Loucy (cell line): ENCODE results near the gene CDK5.

Source experiments
- H2AFZ ChIP-seq: fragments of 200-600 bp; sonication (generic); 2 replicates; pipeline ENCODE4 v1.6.0; 2016; ENCODE audit warnings: antibody characterized with exemption, mild to moderate bottlenecking, low read length, moderate library complexity
- H3F3A ChIP-seq: fragments of 200-600 bp; 2 replicates; pipeline ENCODE4 v1.6.0; 2016; ENCODE audit warnings: antibody characterized with exemption, low read depth, mild to moderate bottlenecking
- H3K27me3 ChIP-seq: fragments of 200-600 bp; sonication (generic); 2 replicates; pipeline ENCODE4 v1.6.1; 2014; ENCODE audit warnings: low read length, mild to moderate bottlenecking; ENCODE audit not compliant: insufficient read depth, poor library complexity, severe bottlenecking
- H3K36me3 ChIP-seq: fragments of 200-600 bp; sonication (generic); 2 replicates; pipeline ENCODE4 v1.6.1; 2016; ENCODE audit warnings: low read length; ENCODE audit not compliant: insufficient read depth
- H3K4me1 ChIP-seq: fragments of 200-600 bp; sonication (generic); 2 replicates; pipeline ENCODE4 v1.5.1; 2014; ENCODE audit warnings: low read length, mild to moderate bottlenecking; ENCODE audit not compliant: insufficient read depth, poor library complexity, severe bottlenecking
- H3K4me2 ChIP-seq: fragments of 200-600 bp; sonication (generic); 2 replicates; pipeline ENCODE4 v1.6.0; 2014; ENCODE audit warnings: antibody characterized with exemption, low read length, low read depth, mild to moderate bottlenecking; ENCODE audit not compliant: poor library complexity, severe bottlenecking
- H3K4me3 ChIP-seq: fragments of 200-600 bp; sonication (generic); 2 replicates; pipeline ENCODE4 v1.5.1; 2014; ENCODE audit warnings: low read length, mild to moderate bottlenecking, mixed read lengths; ENCODE audit not compliant: poor library complexity, severe bottlenecking
- H3K79me2 ChIP-seq: fragments of 200-600 bp; sonication (generic); 2 replicates; pipeline ENCODE4 v1.6.1; 2014; ENCODE audit warnings: low read length; ENCODE audit not compliant: insufficient read depth
- H3K9ac ChIP-seq: fragments of 200-600 bp; sonication (generic); 2 replicates; pipeline ENCODE4 v1.6.0; 2014; ENCODE audit warnings: mild to moderate bottlenecking, low read depth, low read length, moderate library complexity; ENCODE audit not compliant: poor library complexity, severe bottlenecking
- H3K9me2 ChIP-seq: fragments of 200-600 bp; sonication (generic); replicated peaks from 2 replicates; pipeline ENCODE4 v1.6.1; 2016; ENCODE audit warnings: low read depth, low read length, mixed read lengths
- H3K9me3 ChIP-seq: fragments of 200-600 bp; sonication (generic); 2 replicates; pipeline ENCODE4 v1.6.1; 2014; ENCODE audit warnings: mild to moderate bottlenecking, antibody characterized with exemption, low read length, low read depth; ENCODE audit not compliant: insufficient read depth
- H4K20me1 ChIP-seq: fragments of 200-600 bp; sonication (generic); 2 replicates; pipeline ENCODE4 v1.6.0; 2014; ENCODE audit warnings: antibody characterized with exemption, low read length, mild to moderate bottlenecking; ENCODE audit not compliant: insufficient read depth, poor library complexity, severe bottlenecking
- CTCF ChIP-seq: fragments of 200-600 bp; sonication (generic); conservative IDR thresholded peaks from 2 replicates; pipeline ENCODE4 v1.5.1; 2014; ENCODE audit warnings: mild to moderate bottlenecking, antibody characterized with exemption, low read length
- EZH2phosphoT487 ChIP-seq: fragments of 200-600 bp; IDR thresholded peaks from 2 replicates; pipeline ENCODE4 v1.6.1; 2018; ENCODE audit warnings: antibody characterized with exemption, mild to moderate bottlenecking, moderate library complexity, borderline replicate concordance

Gene CDK5

DNA sequence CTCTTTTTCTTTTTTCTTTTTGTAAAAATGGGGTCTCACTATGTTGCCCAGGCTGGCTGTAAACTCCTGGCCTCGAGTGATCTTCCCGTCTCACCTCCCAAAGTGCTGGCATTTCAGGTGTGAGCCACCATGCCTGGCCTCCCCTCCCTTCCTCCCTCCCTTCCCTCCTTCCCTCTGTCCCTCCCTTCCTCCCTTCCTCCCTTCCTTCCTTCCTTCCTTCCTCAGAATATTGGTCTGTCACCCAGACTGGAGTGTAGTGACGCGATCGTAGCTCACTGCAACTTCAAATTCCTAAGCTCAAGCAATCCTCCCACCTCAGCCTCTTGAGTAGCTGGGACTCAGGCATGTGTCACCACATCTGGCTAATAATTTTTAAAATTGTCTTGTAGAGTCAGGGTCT, 37.0 kb upstream of the CDK5 start:
- H3K9me2 ChIP-seq, result no peaks in the 10 kb centered on the region
- H3K36me3 ChIP-seq, result no peaks in the 10 kb centered on the region
- no peak overlapping the region for H3K4me2 ChIP-seq
- no peak for TF ChIP-seq CTCF
- TF ChIP-seq EZH2phosphoT487, result no peak
- no peak overlapping the region for H3K9ac ChIP-seq
- no peaks in the 10 kb centered on the region for H3K4me1 ChIP-seq
- no peak overlapping the region for H2AFZ ChIP-seq
- H4K20me1 ChIP-seq, result peaks cover 43% of the 10 kb centered on the region
- no peaks in the 10 kb centered on the region for H3F3A ChIP-seq
- H3K27me3 ChIP-seq, result no peaks in the 10 kb centered on the region
- H3K79me2 ChIP-seq, result peaks cover 70% of the 10 kb centered on the region; the same call in 1 of the 2 replicates
- no peak overlapping the region for H3K4me3 ChIP-seq
- no peaks in the 10 kb centered on the region for H3K9me3 ChIP-seq

GRCh38 chr7:151093748-151094147, 36.1 kb upstream of the CDK5 start:
- Histone ChIP-seq H3K79me2 (peaks cover 74% of the 10 kb centered on the region; the same call in 1 of the 2 replicates), H3K27me3 (no peaks in the 10 kb centered on the region), H3F3A (no peaks in the 10 kb centered on the region), H3K4me1 (peaks cover 9% of the 10 kb centered on the region), H3K4me3 (no peak overlapping the region), H4K20me1 (peaks cover 52% of the 10 kb centered on the region), H3K4me2 (no peak overlapping the region), H3K9ac (no peak overlapping the region), H3K9me3 (no peaks in the 10 kb centered on the region), H3K9me2 (no peaks in the 10 kb centered on the region), H2AFZ (no peak overlapping the region), H3K36me3 (no peaks in the 10 kb centered on the region)
- TF ChIP-seq EZH2phosphoT487, result no peak
- TF ChIP-seq CTCF, result no peak

DNA sequence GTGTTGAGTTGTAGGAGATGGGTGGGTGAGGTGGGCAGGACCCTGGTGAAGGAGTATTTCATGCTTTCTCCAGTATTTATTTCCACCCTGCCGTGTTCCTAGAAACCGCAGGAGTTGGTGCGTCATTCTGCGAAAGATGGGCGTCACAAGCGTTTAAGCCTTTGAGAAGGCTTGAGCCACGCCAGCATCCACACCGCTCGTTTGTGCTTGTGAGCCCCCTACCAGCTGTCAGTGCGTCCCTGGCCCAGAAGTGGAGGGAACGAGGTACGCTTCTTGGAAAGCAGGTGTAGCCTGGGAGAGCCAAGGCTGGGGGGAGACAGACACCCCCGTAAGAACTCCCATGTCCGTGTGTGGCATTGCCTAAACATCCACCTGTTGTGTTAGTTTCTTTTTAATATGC, 34.3 kb upstream of the CDK5 start:
- H4K20me1 ChIP-seq, result peaks cover 68% of the 10 kb centered on the region
- peaks cover 22% of the 10 kb centered on the region for H3K4me1 ChIP-seq
- no peak overlapping the region for H3K9ac ChIP-seq
- no peaks in the 10 kb centered on the region for H3F3A ChIP-seq
- no peaks in the 10 kb centered on the region for H3K9me3 ChIP-seq
- H3K79me2 ChIP-seq, result peaks cover 88% of the 10 kb centered on the region
- H3K27me3 ChIP-seq, result no peaks in the 10 kb centered on the region
- no peaks in the 10 kb centered on the region for H3K9me2 ChIP-seq
- no peaks in the 10 kb centered on the region for H3K36me3 ChIP-seq
- no peak overlapping the region for H2AFZ ChIP-seq
- no peak overlapping the region for H3K4me2 ChIP-seq
- H3K4me3 ChIP-seq, result no peak overlapping the region
- TF ChIP-seq EZH2phosphoT487 (no peak), CTCF (no peak)
